A673 (cell line): Measurements from ENCODE around the gene BRAF.

Experiments used
- CTCF ChIP-seq: fragments of 300-800, 200-600 bp; sonication (generic); conservative IDR thresholded peaks from 2 replicates; pipeline ENCODE4 v1.5.1; 2017; ENCODE audit warnings: low read depth, mild to moderate bottlenecking, antibody characterized with exemption, low read length, moderate library complexity, mixed read lengths
- EZH2 ChIP-seq: fragments of 200-600 bp; sonication (generic); IDR thresholded peaks from 2 replicates; pipeline ENCODE4 v1.6.1; 2017; ENCODE audit warnings: borderline replicate concordance, low read depth, mild to moderate bottlenecking, mixed read lengths, antibody characterized with exemption, low read length; ENCODE audit not compliant: poor library complexity, severe bottlenecking

- TF ChIP-seq CTCF = no peak
- TF ChIP-seq EZH2 = no peak
Observed at GRCh38 chr7:140738280-140738679, 186.4 kb downstream of the BRAF start.
